NOMO-1 (cell line): ENCODE data around the gene TEC.
"Not testable (repeated sequence)": the region's sequence is repeated elsewhere in the genome, so short reads cannot be mapped to it uniquely, and the experiment has no call there.

ENCODE experiments used
- DNase-seq, 2 experiments: peaks; one replicate each; lab custom pipeline; 2025; ENCODE audit not compliant: unreplicated experiment in 2 of 2; lab: John Stamatoyannopoulos, UW

Gene TEC

GRCh38 chr4:48203819-48204218, 65.8 kb downstream of the TEC start:
- no peak for DNase-seq

GRCh38 chr4:48197643-48198237, 71.9 kb downstream of the TEC start:
- no peak for DNase-seq

DNA sequence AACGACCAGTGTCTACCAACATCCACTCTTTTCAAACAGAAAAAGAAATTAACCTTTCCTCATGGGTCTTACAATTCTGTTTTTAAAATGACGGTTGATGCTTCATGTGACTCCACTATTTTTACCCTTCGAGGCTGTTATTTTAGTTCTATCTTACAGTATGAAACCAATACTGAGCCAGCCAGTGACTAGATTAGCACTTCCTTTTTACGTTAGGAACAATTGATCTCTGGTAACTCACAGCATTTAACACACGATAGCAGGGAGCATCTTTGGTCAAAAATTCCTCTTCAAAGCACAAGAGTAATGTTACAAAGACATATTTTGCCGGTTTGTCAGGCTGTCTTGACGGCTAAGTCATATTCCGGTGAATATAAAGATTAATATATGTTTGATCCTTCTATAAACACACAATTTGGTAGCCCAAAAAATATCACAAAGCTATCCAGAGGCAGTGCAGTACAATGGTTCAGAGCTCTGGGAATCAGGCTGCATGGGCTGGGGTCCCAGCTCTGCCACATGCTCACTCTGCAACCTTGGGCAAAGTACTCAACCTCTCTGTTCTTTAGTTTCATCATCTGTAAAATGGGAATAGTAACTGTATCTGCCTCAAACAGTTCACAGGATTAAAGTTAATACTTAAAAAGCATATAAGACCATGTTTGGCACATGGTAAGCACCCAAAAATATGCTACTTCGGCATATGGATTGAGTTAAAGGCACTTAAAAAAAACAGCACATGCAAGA, 72.7 kb downstream of the TEC start:
- DNase-seq: peak; percentile 34 to 79

DNA sequence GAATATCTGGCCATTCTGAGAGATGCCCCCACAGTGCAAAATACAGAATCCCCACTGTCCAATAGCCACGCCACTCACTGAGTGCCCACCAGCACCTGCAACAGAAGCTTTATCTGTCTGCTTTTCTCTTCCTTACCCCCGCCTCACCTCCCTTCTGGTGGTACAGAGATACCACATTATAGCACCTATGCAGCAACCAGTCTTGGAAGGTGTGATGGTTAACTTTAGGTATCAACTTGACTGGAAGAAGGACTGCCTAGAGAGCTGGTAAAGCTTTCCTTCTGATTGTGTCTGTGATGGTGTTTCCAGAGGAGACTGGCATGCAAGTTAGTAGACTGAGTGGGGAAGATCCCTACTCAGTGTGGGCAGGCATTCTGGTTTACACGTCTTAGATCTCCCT, 73.8 kb downstream of the TEC start:
- no peak for DNase-seq

- DNase-seq: peak; percentile 74 to 77
Measured at GRCh38 chr4:48195374-48195773, 74.3 kb downstream of the TEC start.

DNA sequence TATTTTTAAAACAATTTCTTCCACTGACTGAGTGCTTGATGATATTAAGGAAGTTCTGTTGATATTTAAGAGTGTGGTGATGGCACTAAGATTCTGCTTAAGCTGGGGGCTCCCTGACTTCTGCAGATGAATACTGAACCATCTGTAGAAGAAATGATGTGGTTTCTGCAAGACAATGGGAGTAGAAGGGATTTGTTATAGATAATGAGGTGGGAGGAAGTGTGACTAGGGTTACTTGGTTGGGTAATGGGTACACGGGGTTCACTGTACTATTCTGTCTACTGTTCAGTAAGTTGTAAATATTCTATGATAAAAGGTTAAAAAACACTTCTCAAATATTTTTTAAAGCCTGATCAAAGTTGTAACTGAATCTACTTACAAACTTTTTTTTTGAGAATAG, 74.7 kb downstream of the TEC start:
- peak; percentile 66 to 70 for DNase-seq

DNA sequence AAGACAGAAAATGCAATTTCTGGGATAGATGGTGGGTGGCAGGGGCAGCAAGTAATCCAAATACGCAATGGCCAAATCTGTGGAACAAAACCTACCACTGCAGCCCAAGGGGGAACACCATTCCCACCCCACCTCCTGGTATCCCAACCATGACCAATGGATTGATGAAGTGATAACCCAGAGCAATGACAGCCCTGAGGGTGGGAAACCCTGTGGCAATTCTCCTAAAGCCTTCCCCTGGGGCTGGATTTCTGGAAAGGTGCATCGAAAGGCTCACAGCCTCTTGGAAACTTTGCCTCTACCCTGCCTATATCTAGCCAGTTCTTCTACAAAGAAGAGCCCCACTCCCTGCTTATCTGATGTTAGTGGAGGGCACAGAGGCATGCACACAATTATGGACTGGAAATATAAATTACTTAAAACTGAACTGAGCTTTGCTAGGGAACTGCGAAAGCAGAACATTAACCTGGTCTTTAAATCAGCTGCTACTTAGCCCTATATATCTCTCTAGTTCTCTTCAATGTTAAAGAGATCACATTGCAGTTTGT, 75.6 kb downstream of the TEC start:
- no peak for DNase-seq

DNA sequence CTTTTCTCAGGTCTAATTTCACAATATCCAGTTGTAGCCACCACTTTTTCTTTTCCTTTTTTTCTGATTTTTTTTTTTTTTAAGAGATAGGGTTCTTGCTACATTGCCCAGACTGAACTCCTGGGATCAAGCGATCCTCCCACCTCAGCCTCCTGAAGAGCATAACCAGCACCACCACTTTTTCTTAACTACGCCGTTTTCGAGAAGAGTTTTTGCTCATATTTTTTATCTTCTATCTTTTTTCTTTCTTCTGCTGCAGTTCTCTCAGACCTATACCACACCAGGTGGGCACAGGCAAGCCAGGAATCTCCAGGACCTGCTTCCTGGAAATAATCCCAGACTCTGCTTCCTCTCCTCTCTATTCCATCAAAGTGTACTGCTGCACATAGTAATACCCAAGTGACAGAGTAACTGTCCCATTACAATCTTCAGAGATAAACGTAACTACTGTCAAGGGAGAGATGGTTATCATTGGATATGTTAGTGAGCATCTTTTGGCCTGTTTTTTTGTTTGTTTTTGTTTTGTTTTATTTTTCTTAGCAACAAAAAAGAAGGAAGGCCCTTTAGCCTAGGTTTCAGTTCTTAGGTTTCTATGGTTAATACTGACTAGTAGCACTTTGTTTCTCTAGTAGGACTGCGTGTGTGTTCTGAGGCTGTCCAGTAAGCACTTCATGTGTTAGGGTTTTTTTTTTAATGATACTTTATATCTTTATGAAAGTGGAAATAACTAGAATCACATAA, 76.4 kb downstream of the TEC start:
- DNase-seq: no peak

DNA sequence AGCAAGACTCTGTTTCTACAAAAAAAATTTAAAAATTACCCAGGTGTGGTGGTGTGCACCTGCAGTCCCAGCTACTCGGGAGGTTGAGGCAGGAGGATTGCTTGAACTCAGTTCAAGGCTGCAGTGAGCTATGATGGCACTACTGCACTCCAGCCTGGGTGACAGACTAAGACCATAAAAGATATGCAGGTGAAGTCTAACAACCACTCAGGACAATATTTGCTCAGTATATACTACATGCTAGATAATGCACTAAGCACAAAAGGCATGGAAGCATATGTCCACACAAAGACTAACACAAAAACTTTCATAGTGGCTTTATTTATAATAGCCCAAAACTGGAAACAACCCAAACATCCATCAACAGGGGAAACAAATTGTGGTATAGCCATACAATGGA, 77.9 kb downstream of the TEC start:
- DNase-seq: no peak

- DNase-seq: no peak
Measured at GRCh38 chr4:48190839-48191238, 78.8 kb downstream of the TEC start.

DNA sequence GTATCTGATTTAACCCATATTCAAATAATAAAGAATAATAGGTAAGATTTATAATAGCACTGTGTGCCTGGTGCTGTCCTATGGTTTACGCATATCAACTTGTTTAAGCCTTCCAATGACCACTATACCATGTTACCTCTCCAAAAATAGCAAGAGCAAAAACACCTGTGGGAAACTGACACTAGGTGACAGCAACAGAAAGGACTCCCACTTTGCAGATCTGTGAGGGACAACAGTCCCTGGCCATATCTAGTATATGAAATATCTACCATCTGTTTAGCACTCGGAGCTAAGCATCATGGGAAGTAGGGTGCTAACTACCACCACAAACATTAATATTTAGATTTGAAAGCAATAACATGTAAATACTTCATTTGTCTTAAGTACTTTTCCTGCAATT, 79.9 kb downstream of the TEC start:
- DNase-seq: no peak

DNA sequence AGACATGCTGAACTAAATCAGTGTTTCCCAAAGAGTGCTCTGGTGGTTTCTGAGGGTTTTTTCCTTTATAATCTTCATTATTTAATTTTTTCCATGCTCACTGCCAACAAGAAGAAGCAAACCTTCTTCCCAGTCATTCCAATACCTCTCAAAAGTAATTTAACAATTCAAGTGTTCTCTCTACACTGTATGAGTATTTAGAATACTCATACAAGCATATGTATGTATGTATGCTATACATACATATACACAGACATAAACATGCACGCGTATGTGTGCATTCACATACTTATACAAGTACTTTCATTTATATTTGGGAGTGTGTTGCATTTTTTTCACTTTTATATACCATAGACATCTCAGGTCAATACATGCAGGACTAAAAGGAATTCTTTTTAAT, 81.2 kb downstream of the TEC start:
- no peak for DNase-seq

DNA sequence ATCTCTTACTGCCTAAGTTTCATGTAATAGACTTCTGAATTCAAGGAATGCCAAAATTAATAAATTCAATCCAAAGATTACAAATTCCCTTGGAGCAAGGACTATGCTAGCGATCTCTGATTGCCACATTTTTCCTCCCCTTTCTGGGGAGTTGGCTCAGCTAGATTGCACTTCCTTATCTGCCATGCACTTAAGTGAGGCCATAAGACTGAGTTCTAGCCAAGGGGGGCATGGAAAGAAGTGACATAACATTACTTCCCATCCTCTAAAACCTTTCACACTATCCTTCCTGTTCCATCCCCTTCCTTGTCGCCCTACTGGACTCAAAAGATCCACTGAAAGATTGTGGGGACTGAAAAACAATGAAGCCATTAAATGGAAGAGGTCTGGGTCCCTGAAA, 81.8 kb downstream of the TEC start:
- peak; percentile 12 to 22 for DNase-seq

GRCh38 chr4:48187066-48187465, 82.6 kb downstream of the TEC start:
- DNase-seq: not testable (repeated sequence)

GRCh38 chr4:48186394-48186793, 83.2 kb downstream of the TEC start:
- DNase-seq: not testable (repeated sequence)

DNA sequence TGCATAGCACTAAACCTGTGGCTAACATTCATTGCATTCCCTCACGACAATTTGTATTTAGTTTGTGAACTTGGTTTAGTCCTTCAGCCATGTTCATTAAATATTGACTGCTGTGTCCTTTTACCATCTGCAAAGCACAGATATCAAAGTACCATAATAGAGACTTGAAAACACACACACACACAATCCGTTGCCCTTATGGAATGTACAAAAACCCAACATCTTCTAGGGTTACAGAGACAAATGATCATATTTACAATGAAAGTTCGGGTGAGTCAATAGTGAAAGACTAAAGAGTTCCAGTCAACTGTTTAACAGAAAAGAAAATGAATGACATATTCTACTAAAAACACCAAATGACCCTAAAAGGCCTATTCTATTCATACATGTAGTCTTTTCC, 84.8 kb downstream of the TEC start:
- no peak for DNase-seq

DNA sequence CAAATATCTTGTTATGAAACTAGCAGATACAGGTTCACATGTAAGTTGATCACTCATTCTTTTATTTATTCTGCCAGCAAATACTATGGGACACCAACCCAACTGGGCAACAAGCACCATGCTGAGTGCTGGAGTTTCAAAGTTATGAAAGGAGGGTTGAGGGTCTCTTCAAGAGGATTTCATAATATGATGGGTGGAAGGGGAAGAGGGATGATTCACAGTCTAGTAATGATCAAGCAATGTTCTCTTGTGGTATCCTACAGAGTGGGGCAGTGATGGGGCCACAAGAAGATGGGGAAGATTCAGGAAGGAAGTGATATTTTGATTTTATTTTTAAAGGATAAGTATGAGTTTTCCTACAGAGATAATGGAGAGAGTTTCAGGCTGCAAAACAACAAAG, 89.4 kb downstream of the TEC start:
- DNase-seq: peak; percentile 48 to 69

DNA sequence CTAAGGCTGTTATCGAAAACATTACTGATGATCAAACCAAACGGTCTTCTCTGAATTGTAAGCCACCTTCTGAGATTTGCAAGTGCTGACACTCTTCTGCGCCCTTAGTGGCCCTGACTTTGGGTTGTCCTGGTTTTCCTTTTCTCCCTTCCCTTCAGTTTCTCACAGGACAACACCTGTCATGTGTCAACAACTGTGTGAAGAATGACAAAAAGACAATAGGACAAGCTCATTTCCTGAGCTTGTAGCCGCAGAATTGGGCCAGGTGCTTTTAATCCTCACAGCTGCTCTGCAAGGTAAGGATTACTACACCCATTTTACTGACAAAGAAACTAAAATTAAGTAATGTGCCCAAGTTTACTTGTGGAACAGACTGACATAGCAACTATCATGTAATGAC, 90.7 kb downstream of the TEC start:
- no peak for DNase-seq

DNA sequence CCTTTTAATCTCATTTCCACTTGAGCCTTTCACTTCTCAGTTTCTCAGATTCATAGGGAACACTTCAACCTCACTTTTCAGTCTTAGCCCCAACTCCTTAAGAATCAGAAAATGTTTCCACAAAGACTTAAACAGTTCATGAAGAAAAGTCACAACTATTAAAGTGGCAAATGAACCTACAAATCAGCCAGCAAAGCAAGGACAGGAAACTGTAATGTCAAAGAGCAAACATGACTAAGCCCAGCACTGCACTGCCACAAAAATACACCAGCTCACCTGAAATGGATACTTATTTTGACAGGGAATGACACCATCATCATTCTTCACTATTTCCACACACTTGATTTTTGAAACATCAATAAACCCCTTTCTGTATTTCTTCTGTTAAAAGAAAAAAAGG, 93.8 kb downstream of the TEC start:
- no peak for DNase-seq

DNA sequence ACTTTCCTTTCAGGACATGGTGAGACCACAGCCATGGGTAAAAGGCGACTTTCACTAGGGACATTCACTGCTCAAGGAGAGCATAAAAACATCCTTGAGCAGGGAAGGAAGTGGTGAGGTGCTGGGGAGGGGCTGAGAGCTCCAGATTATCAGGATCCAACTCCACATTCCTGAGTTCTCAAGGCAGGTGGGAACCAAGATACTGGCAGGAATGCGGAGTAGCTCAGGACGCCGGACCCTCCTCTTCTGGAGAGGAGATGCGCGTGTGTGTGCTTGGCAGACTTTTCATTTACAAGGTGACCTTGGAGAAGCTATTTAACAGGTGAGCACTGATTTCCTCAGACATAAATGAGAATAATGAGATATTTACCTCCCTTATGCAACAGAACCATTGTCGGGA, 94.3 kb downstream of the TEC start:
- DNase-seq: no peak

GRCh38 chr4:48173056-48173991, 96.3 kb downstream of the TEC start:
- DNase-seq: no peak
